GM12875 (cell line): ENCODE measurements around the gene CALN1.

Experiments
- H3K4me3 ChIP-seq: one replicate; pipeline ENCODE4 v1.5.1; 2011; ENCODE audit warnings: low read depth, low read length, control low read depth
- CTCF ChIP-seq: IDR thresholded peaks from 2 replicates; pipeline ENCODE4 v1.5.1; 2011; ENCODE audit warnings: low read depth, mild to moderate bottlenecking, control low read depth, inconsistent platforms, low read length, moderate library complexity, borderline replicate concordance; ENCODE audit not compliant: insufficient read depth

Gene CALN1

GRCh38 chr7:71870812-71871211 lies 541.3 kb downstream of the CALN1 start:
- TF ChIP-seq CTCF, result no peak
- no peak overlapping the region for H3K4me3 ChIP-seq

- no peak for TF ChIP-seq CTCF
- H3K4me3 ChIP-seq, result no peak overlapping the region
These were observed 543.3 kb downstream of the CALN1 start for GRCh38 chr7:71868797-71869196.

GRCh38 chr7:71867626-71868025 lies 544.5 kb downstream of the CALN1 start:
- no peak overlapping the region for H3K4me3 ChIP-seq
- no peak for TF ChIP-seq CTCF

DNA sequence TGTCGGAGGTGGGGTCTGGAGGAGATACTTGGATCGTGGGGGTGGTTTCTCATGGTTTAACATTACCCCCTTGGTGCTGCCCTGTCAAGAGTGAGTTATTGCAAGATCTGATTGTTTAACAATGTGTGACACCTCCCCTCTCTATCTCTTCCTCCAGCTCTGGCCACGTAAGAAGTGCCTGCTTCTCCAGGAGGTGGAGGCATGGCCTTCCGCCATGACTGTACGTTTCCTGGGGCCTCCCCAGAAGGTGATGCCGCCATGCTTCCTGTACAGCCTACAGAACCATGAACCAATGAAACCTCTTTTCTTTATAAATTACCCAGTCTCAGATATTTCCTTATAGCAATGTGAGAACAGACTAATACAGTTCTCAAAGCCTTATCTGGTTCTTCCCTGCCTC lies 547.0 kb downstream of the CALN1 start:
- no peak for TF ChIP-seq CTCF
- H3K4me3 ChIP-seq, result no peak overlapping the region

GRCh38 chr7:71864130-71864529 lies 548.0 kb downstream of the CALN1 start:
- TF ChIP-seq CTCF, result no peak
- no peak overlapping the region for H3K4me3 ChIP-seq

GRCh38 chr7:71860572-71860971 lies 551.6 kb downstream of the CALN1 start:
- TF ChIP-seq CTCF, result no peak
- no peak overlapping the region for H3K4me3 ChIP-seq

- no peak for TF ChIP-seq CTCF
These were observed 554.8 kb downstream of the CALN1 start for GRCh38 chr7:71857338-71857737.

More at GRCh38 chr7:71857338-71857737, 554.8 kb downstream of the CALN1 start:
- no peak overlapping the region for H3K4me3 ChIP-seq
